HG03439 (cell line): ENCODE data around the gene CCDC9.
A peak's percentile ranks its signal among the peaks of the same experiment; 100 is the strongest.
"Not testable (repeated sequence)": the region's sequence is repeated elsewhere in the genome, so short reads cannot be mapped to it uniquely, and the experiment has no call there.

Source experiments
- ATAC-seq: cut with Tn5 transposase; IDR thresholded peaks from one replicate; pipeline ENCODE4 v1.9.1; 2021; ENCODE audit warnings: mild to moderate bottlenecking, moderate library complexity; ENCODE audit not compliant: unreplicated experiment

The CCDC9 gene

DNA sequence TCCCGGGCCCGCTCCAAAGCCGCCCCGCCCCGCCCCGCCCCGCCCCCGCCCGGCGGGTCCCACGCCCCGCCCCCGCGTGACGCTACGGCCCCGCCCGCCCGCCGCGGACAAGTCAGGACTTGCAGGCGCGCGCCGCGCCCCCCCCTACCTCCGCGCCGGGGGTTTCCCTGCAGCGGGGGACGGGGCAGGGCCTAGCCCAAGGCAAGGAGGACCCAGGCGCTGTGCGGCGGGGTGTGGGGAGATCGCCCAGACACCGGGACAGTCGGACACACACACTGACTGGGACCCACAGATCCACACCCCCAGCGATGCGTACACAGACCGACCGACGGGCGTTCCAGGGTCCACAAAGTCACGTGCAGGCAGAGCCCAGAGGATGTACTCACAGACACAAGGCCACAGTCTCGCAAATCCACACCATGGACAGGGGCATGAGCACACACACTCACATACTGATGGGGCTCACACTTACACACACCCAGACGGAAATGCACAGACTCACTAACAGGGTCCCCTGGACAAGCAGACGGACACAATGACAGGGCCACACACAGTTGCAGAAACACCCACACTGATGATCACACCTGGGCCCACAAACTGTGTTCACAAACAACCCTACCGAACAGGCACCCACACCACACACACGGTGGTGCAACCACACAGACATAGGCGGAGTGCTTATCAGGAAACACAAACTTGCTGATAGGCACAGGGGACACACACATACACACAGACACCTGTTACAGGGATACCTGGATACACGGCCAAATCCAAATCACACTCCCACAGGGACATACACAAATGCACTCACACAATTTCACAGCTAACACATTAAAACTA lies 24.9 kb upstream of the CCDC9 start:
- ATAC-seq = no peak

DNA sequence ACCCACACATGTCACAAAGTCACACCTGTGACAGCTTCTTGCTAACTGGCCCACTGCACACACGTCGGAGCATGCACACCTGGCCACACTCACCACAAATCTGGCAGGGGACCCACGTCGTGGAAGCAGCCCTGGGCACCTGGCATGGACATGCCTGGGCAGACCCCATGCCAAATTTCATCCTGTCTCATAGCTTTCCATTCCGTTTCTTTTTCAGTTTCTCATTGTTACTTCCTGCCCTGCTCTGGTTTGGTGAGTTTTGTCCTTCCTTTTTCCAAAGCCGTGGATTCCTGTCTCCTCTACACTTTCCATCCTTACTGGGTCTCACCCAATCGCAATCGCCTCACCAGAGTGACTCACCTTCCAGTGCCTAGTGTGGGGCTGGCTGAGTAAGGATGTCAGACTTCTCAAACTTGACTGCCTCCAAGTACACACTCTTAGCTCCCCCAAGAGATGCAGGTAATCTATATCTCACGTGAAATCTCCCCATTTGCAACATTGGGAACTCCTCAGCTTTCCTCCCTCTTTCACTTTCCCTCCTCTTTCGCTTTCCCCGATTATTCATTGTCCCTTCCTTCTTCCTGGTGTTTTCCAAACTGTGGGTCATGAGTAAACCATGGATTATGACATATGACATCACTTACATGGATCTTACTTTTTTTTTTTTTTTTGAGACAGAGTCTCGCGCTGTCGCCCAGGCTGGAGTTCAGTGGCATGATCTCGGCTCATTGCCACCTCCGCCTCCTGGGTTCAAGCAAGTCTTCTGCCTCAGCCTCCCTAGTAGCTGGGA lies 23.7 kb upstream of the CCDC9 start:
- ATAC-seq = no peak

DNA sequence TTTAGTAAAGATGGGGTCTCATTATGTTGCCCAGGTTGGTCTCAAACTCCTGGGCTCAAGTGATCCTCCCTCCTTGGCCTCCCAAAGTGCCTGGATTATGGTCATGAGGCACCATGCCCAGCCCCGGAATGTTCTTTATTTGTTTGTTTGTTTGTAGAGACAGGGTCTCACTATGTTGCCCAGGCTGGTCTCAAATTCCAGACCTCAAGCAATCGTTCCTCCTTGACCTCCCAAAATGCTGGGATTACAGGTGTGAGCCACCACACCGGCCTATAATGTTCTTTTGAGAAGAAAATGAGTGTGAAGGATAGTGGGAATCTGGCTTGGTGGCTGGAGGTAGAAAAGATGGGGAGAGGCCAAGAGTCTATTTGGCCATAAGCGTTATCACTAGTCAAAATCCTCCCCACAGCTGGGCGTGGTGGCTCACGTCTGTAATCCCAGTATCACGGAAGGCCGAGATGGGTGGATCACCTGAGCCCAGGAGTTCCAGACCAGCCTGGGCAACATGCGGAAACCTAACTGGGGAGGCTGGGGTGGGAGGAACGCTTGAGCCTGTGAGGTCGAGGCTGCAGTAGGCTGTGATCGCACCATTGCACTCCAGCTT lies 20.2 kb upstream of the CCDC9 start:
- no peak for ATAC-seq

DNA sequence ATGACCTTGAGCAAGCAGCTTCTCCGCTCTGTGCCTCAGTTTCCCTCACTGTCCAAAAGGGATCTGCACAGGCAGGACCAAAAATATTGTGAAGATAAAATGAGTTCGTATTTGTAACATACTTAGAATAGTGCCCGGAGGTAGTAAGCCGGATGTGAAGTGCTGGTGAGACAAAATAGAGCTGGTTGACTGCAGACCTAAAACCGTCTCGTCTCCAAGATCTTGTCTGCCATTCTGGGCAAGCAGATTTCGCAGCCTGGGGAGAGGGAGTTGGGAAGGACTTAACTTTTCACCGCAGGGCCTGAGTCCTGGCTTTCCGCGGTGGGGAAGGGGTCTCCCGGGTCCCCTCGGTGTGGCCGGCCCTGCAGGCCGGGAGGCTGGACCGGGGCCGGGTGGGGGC lies 17.2 kb upstream of the CCDC9 start:
- no peak for ATAC-seq

DNA sequence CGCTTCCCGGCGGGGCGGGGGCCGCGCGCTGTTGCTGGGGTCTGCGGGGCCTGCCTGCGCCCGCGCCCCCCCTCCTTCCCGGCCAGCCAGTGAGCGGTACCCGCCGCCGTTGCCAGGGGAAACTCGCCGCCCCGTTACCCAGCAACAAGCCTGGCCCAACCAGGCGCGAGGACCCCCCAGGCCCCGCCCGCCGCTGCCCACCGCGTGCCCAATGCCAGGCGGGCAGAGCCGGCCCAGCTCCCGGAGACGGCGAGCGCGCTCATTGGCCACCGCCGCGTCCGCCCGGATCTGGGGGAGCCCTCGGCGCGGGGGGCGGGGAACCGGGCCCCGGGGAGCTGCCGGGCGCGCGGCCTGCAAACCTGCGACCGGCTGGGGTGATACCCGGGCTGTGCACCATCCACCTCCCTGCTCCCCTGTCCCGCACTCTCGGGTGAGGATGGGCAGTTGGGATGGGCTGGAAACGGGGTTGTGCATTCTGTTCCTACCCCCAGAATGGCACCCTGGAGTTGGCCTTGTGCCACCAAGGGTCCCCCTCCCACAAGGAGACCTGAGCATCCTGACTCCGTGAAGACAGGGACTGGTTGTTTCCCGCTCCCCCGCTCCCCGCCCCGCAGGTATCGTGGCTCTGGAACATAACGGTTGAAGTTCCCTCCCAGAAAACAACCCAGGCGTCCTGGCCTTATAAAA lies 16.6 kb upstream of the CCDC9 start:
- ATAC-seq = no peak

DNA sequence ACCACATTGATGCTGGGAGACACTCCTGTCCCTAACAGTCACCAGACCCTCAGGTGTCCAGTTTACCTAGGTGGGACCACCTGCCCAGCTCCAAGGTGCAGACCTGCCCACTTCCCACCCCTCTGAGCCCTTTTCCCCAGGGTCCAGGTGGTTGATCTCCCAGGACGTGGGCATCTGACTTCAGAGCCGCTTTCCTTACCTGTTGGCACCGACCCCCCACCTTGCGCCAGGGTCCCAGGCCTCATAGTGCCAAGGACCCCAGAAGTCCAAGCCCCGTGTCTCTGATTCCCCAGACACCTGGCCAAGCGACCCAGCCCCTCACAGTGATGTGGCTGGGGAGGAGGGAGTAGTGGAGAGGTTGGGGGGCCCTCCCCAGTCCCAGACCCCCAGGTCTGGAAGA lies 15.8 kb upstream of the CCDC9 start:
- no peak for ATAC-seq

DNA sequence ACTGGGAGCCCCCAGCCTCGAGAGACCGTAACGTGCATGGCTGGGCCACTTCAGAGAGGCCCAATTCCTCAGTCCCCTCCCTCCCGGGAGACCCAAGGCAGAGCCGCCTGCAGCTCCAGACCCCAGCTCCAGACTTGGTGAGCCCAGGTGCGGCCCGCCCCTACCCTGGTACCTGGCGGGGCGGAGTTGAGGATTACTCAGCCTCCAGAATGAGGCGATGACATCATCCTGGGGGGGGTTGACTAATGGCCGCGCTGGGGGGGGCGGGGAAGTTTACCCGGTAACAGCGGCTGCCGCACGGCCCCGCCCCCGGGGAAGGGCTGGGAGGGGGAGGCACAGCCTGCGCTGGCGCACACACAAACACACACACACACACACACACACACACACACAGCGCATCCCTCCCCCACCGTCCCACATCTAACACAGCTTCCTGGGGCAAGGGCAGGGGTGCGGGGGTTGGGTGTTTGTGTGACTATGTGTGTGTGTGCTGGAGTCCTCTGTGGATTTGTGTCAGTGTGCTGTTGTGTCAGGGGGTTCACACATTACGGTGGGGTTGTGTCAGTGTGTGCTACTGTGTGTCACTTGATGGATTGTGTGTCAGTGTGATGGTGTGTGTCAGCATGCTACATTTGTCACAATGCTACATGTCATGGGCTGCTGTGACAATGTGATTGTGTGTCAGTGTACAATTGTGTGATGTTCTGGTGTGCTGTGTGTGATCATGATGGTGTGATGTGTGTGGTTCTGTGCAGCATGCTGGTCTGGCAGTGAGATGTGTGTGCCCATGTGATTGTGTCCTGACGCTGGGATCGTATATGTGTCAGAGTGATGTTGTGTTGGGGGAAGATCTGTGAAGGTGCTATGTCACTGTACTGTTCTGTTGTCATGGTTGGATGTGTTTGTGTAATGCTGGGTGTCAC lies 15.1 kb upstream of the CCDC9 start:
- no peak for ATAC-seq

DNA sequence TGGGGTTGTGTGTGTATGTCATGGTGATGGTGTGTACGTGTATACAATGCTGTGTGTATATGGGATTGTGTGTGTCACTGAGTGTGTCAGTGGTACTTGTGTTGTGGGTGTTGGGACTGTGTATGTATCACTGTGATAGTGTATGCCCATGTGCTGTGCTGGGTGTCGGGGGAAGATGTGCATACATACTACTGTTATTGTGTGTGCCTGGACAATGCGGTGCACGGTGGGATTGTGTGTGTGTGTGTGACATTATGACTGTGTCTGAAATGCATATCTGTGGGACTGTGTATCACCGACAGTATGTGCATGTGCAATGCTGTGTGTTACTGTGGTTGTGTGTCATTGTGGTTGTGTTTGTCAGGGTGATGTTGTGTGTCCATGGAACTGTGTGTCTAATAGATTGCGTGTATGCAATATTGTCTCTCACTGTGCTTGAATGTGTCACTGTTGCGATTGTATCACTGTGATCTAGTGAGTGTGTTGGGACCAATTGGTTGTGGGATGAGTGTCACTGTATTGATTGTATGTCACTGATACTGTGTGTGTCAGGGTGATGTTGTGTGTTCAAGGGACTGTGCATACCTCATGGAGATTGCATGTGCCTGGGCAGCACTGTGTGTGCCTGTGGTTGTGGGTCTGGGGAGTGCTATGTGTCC lies 14.3 kb upstream of the CCDC9 start:
- ATAC-seq = no peak

DNA sequence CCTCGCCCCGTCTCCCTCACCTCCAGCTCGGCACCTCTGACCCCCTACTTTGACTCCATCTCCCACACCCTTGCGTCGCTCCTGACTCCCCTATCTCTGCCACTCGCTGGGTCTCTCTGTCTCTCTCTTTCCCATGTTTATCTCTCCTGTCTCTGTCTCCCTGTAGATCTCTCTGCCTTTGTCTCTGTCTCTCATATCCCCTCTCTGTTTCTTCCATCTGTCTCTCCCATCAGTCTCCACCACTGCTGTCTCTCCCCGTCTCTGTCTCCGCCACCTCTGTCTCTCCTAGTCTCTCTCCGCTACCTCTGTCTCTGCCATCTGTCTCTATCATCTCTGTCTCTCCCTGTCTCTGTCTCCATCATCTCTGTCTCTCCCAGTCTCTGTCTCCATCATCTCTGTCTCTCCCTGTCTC lies 13.0 kb upstream of the CCDC9 start:
- no peak for ATAC-seq

DNA sequence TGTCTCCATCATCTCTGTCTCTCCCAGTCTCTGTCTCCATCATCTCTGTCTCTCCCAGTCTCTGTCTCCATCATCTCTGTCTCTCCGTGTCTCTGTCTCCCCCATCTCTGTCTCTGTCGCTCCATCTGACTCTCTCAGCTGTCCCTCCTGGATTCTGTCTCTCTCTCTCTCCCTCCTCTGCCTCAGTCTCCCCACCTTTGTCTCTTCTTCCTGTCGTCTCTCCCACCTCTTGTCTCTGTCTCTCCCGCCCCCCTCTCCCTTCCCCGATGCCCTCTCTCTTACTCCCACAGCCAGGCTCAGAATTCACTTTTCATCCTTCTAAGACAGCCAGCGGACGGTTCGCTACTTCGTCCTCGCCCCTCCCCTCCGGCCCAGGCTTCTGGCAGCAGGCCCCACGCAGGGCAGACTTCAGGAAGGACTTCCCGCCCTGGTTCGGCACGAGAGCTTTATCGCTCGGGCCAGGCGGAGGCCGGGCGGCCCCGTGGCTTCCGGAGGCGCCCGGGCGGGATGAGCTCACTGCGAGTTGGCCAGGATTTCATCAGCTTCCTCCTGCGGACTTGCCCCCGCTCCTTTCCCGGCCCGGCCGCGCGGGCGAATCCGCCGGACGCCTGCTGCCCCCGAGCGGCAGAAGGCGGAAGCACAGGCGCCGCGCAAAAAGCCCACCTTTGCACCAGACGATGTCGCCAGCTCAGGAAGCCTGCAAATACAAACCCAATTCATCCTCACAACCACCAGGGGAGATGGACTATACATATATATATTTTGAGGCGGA lies 12.4 kb upstream of the CCDC9 start:
- ATAC-seq = peak; percentile 69

DNA sequence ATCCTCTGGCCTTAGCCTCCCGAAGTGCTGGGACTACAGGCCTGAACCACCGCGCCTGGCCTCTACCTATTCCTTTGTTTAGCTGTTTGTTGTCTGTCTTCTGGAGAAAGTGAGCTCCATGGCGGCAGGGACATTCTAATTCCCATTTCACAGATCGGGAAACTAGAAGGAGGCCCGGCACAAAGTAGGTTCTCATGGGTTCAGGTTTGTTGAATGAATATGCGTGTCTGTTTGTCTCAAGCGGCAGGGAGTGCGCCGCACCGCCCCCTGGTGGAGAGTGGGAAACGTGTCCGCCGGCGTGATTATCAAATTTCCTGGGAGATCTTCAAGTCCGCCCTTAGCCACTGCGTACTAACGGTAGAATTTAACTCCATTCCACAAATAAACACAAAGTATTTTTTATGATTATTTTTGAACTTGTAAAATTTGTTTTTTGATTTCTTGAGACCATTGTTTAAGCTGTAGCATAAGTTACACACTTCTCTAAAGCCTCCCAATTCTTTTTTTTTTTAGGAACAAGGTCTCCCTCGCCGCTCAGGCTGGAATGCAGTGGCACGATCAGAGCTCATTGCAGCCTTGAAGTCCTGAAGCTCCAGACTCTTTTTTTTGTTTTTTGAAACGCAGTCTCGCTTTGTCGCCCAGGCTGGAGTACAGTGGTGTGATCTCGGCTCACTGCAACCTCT lies 8.9 kb upstream of the CCDC9 start:
- no peak for ATAC-seq

DNA sequence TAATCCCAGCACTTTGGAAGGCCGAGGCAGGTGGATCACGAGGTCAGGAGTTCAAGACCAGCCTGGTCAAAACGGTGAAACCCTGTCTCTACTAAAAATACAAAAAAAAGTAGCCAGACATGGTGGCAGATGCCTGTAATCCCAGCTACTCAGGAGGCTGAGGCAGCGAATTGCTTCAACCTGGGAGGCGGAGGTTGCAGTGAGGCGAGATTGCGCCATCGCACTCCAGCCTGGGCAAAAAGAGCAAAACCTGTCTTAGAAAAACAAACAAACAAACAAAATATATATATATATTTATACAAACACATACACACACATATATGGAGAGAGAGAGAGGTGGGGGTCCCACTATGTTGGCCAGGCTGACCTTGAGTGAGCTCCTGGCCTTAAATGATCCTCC lies 3.3 kb upstream of the CCDC9 start:
- not testable (repeated sequence) for ATAC-seq

DNA sequence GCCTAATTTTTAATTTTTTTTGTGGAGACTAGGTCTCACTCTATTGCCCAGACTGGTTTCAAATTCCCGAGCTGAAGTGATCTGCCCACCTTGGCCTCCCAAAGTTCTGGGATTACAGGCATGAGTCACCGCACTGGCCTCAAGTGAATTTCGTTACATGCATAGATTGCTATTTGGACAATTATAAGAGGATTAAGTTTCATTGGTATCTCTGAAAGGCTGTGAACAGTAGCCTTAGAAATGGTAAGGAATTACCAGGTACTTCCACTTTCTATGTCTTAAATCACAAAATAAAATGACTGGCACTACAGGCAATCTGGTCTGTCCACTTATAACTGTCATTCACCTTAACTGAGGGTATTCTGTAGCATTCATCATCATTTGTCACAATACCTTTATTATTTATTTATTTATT lies 2.9 kb upstream of the CCDC9 start:
- no peak for ATAC-seq

DNA sequence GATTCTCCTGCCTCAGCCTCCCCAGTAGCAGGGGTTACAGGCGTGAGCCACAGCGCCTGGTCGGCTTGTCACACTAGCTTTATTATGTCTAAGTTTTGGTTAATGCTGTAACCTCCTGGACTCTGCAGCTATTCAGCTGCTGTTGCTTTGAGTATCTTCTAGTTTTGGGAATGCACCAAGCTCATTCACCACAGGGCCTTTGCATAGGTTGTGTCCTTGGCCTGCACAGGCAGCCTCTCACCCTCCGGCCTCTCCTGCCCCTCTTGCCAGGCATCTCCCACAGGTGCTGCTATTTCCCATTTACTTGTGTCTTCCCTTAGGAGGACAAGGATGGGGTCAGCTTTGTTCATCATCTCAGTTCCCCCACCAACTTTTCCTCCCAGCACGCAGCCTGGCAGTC lies 2.4 kb upstream of the CCDC9 start:
- ATAC-seq = no peak

DNA sequence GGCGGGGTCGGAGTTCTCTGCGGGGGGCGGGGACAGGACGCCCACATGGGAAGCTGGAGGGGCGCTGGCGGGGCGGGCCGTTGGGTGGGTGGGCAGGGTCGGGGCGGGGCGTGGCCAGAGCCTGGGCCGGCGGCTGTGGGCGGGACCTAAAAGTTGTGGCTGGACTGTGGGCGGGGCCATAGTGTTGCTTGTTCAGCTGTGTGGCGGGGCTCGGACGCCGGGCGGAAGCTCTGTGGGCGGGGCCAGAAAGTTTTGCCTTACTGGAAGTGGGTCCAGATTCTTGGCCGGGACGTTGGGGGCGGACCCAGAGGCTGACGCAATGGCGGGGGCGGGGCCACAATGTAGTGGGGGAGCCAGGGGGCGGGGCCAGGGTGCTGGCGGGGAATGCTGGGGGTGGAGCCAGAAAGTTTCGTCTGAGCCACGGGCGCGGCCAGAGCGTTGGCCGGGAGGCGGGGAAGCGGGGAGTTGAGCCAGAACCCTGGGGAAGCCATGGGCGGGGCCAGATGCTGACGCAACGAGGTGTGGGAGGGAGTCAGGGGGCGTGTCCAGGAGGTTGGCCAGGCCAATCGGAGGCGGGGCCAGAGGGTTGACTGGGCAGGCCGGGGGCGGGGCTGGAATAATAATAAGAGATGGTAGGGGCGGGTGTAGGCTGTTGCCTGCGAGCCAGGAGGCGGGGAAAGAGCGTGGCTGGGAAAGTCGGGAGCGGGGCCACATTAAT lies 527 bp downstream of the CCDC9 start:
- ATAC-seq = peak; percentile 73

DNA sequence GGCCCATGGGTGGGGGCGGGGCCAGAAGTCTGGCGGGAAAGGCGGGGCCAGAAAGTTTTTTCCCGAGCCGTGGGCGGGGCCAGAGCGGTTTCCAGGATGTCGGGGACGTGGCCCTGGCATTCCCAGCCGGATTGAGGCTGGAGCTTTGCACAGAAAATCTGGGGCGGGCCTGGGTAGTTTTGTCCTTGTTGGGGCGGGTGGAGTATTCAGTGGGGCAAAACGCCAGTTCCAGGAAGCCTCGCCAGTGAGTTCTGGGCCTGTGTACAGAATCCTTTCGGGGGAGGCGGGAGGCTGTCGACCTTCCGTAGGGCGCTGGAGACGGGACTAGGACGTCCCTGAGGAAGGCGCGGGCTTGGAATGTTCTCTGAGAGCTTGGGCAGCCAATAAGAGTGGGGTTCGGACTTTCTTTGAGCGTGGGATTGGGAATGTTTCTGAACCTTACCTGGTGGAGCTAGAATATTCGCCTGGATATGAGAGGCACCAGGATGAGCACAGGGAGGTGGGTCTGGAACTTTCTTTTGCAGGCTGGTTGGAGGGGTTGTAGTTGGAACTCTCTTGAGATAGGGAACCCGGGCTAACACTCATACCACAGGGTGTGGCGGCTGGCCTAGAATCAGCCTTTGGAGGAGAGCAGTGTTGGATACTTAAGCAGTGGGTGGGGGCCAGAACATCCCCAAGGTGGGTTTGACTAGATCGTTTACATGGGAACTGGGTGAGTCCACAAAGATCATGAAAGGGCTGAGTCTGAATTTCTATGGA lies 1.3 kb downstream of the CCDC9 start:
- ATAC-seq = no peak

DNA sequence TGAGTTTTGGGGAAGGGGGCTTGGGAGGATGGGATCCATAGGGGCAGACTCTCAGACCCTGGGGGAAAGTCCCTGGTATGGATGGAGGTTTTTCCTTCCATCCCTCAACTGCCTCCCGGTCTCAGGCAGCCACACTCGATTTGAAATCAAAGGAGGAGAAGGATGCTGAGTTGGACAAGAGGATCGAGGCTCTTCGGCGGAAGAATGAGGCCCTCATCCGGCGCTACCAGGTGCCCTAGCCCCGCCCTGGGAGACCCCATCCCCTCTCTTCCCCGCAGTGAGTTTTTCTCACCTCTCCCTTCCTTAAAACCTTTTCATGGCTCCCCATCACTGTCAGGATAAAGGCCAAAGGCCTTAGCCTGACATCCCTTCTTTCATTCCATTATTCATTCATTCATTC lies 2.1 kb downstream of the CCDC9 start:
- ATAC-seq = no peak
